Natural killer cell (primary cell): ENCODE data around the gene PSMD4. TPM values are rescaled to one million over a fixed set of nuclear protein-coding genes. Genes with fewer than 3 reads are reported as not detected.

Source experiments
- ATAC-seq, 3 donors: fragments of 150-1000 bp in 2 of 3; fragments of 200-7000 bp in 1 of 3; cut with Tn5 transposase; 1 replicate in 1 of 3; 2 replicates in 2 of 3; pipeline ENCODE4 v1.10.0; 2021; ENCODE audit warnings: mild to moderate bottlenecking in 2 of 3, moderate library complexity in 2 of 3
- DNase-seq, 2 donors: peaks; one replicate each; pipeline versions ENCODE4 v3.0.0 to v3.0.0-alpha.2; 2013 to 2021; ENCODE audit warnings: mixed read lengths in 1 of 2
- H3K27ac ChIP-seq: one replicate; pipeline ENCODE4 v1.5.1; 2013; ENCODE audit warnings: mild to moderate bottlenecking, low read length
- H3K27me3 ChIP-seq: one replicate; pipeline ENCODE4 v1.6.1; 2013; ENCODE audit warnings: low read length; ENCODE audit not compliant: control insufficient read depth, insufficient read depth
- H3K36me3 ChIP-seq: one replicate; pipeline ENCODE4 v1.6.1; 2013; ENCODE audit warnings: low read length; ENCODE audit not compliant: control insufficient read depth, insufficient read depth
- H3K4me1 ChIP-seq: one replicate; pipeline ENCODE4 v1.6.1; 2013; ENCODE audit warnings: low read length; ENCODE audit not compliant: control insufficient read depth, insufficient read depth
- H3K4me3 ChIP-seq: one replicate; pipeline ENCODE4 v1.5.1; 2013; ENCODE audit warnings: low read length
- H3K9me3 ChIP-seq: one replicate; pipeline ENCODE4 v1.6.1; 2013; ENCODE audit warnings: low read length; ENCODE audit not compliant: control insufficient read depth, insufficient read depth
- H3K27ac Mint-ChIP-seq, 2 donors: one replicate each; pipeline ENCODE4 v1.8.0; 2022; ENCODE audit warnings: mild to moderate bottlenecking in 2 of 2, mixed read lengths in 2 of 2, moderate library complexity in 1 of 2
- H3K27me3 Mint-ChIP-seq, 2 donors: one replicate each; pipeline ENCODE4 v1.8.0; 2022; ENCODE audit warnings: low read depth in 2 of 2, mixed read lengths in 2 of 2
- H3K36me3 Mint-ChIP-seq: one replicate; pipeline ENCODE4 v1.8.0; 2022; ENCODE audit warnings: mixed read lengths
- H3K4me1 Mint-ChIP-seq, 2 donors: one replicate each; pipeline ENCODE4 v1.8.0; 2022; ENCODE audit warnings: mixed read lengths in 2 of 2
- H3K4me3 Mint-ChIP-seq: one replicate; pipeline ENCODE4 v1.8.0; 2022; ENCODE audit warnings: mild to moderate bottlenecking, moderate library complexity, mixed read lengths
- H3K9me3 Mint-ChIP-seq, 2 donors: one replicate each; pipeline ENCODE4 v1.8.0; 2022; ENCODE audit warnings: mixed read lengths in 2 of 2
- WGBS: methylation state at CpG from one replicate; pipeline ENCODE4 v1.1.7; 2013; ENCODE audit warnings: missing lambda C conversion rate; ENCODE audit not compliant: insufficient coverage; 5-methylcytosine and 5-hydroxymethylcytosine counted together
- intact Hi-C: fragments of 100-400 bp; cut with micrococcal nuclease; formaldehyde crosslinking; loops from one replicate; pipeline ENCODE4 v1.14.2; 2022
- total RNA-seq, 4 donors: library from RNA; stranded (reverse); fragments of 120-200 nt in 1 of 4; gene quantifications; one replicate each; pipeline versions ENCODE4 v1.2.3 to v1.2.4, GENCODE V29; 2013 to 2022
- TF ChIP-seq, protein P1 (sequence below): fragments of 200-600 bp; IDR thresholded peaks from one replicate; pipeline ENCODE4 v1.8.0; 2022; ENCODE audit warnings: antibody characterized with exemption

PSMD4 gene
- total RNA-seq, 3 donors from 2014 or later (not counting 1 experiment from before 2014, with no cell fraction given) = 94.2 to 101 (median 99.3) TPM

- H3K9me3 ChIP-seq = no peaks in the 10 kb centered on the region
- Mint-ChIP-seq H3K9me3 (no peaks in the 10 kb centered on the region), H3K36me3 (peaks cover 26% of the 10 kb centered on the region), H3K4me1 (no peaks in the 10 kb centered on the region), H3K4me3 (no peak overlapping the region), H3K27ac (no peak overlapping the region), H3K27me3 (no peaks in the 10 kb centered on the region)
- intact Hi-C loops = no loop called here
- DNase-seq = no peak
- H3K36me3 ChIP-seq = peaks cover 78% of the 10 kb centered on the region
- no peak overlapping the region for H3K4me3 ChIP-seq
- no peaks in the 10 kb centered on the region for H3K27me3 ChIP-seq
- WGBS = 100% methylated on average over 2 of the region's 5 CpGs
- ATAC-seq = no peak
- TF ChIP-seq, protein P1, sequence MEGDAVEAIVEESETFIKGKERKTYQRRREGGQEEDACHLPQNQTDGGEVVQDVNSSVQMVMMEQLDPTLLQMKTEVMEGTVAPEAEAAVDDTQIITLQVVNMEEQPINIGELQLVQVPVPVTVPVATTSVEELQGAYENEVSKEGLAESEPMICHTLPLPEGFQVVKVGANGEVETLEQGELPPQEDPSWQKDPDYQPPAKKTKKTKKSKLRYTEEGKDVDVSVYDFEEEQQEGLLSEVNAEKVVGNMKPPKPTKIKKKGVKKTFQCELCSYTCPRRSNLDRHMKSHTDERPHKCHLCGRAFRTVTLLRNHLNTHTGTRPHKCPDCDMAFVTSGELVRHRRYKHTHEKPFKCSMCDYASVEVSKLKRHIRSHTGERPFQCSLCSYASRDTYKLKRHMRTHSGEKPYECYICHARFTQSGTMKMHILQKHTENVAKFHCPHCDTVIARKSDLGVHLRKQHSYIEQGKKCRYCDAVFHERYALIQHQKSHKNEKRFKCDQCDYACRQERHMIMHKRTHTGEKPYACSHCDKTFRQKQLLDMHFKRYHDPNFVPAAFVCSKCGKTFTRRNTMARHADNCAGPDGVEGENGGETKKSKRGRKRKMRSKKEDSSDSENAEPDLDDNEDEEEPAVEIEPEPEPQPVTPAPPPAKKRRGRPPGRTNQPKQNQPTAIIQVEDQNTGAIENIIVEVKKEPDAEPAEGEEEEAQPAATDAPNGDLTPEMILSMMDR = no peak
- no peak overlapping the region for H3K27ac ChIP-seq
- no peaks in the 10 kb centered on the region for H3K4me1 ChIP-seq
These were observed 10.8 kb upstream of the PSMD4 start for GRCh38 chr1:151243683-151244216.

- DNase-seq (no peak), ATAC-seq (no peak)
- H3K9me3 Mint-ChIP-seq = no peaks in the 10 kb centered on the region
- intact Hi-C loops = no loop called here
- H3K4me1 Mint-ChIP-seq = no peaks in the 10 kb centered on the region
- Histone ChIP-seq H3K4me1 (no peaks in the 10 kb centered on the region), H3K36me3 (peaks cover 65% of the 10 kb centered on the region), H3K27me3 (no peaks in the 10 kb centered on the region), H3K4me3 (no peak overlapping the region), H3K9me3 (no peaks in the 10 kb centered on the region), H3K27ac (no peak overlapping the region)
- peak overlapping the region in 1 of 2 donors; percentile 9 for H3K27ac Mint-ChIP-seq
- H3K36me3 Mint-ChIP-seq = peaks cover 26% of the 10 kb centered on the region
- TF ChIP-seq, protein P1 = no peak
- 90% methylated on average over 2 of the region's 2 CpGs for WGBS
- H3K27me3 Mint-ChIP-seq = no peaks in the 10 kb centered on the region
- H3K4me3 Mint-ChIP-seq = no peak overlapping the region
These were observed 7.7 kb upstream of the PSMD4 start for GRCh38 chr1:151246786-151247185.

DNA sequence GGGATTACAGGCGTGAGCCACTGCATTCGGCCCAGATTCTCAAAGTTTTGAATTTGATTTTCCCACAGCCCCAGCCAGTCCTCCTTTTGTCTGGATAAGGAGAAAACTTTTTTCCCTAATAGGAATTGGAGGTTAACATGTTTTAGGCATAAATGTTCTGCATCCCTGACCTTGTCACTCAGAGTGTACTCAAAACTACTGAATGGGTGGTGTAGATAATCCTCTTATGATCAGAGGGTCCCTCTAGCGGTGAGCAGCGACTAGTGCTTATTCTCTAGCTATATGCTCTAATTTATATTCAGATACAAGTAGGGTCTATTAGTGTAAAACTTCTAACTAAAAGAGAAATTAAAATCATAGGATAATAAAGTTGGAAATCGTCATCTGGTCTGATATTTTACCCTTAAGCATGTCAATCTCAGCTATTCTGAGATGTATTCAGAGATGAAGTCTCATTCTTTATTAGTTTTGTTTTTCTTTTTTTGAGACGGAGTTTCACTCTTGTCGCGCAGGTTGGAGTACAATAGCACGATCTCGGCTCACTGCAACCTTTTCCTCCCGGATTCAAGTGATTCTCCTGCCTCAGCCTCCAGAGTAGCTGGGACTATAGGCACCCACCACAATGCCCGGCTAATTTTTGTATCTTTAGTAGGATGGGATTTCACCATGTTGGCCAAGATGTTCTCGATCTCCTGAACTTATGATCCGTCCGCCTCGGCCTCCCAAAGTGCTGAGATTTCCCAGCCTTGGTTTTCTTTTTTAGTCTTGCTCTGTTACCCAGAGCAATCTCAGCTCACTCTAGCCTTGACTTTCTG, 2.7 kb upstream of the PSMD4 start:
- no peaks in the 10 kb centered on the region for H3K27me3 ChIP-seq
- 81% methylated on average over 14 of the region's 16 CpGs for WGBS
- H3K36me3 ChIP-seq = peaks cover 20% of the 10 kb centered on the region
- TF ChIP-seq, protein P1 = peak; percentile 81
- Mint-ChIP-seq H3K9me3 (no peaks in the 10 kb centered on the region), H3K36me3 (peaks cover 7% of the 10 kb centered on the region), H3K4me1 (peaks cover 20 to 22% of the 10 kb centered on the region in 2 donors), H3K27me3 (no peaks in the 10 kb centered on the region), H3K27ac (no peak overlapping the region), H3K4me3 (peak overlapping the region; percentile 31)
- intact Hi-C loops = loop anchor here (1.0 to 10.0 kb wide), 3 partner anchors 54 to 227 kb away; partner anchors contain the start of gene PIP5K1A
- H3K27ac ChIP-seq = no peak overlapping the region
- peaks cover 15% of the 10 kb centered on the region for H3K4me1 ChIP-seq
- H3K9me3 ChIP-seq = no peaks in the 10 kb centered on the region
- ATAC-seq (peak; percentile 45 to 54 (median 49)), DNase-seq (peak; percentile 29 to 87)
- no peak overlapping the region for H3K4me3 ChIP-seq
